NCI-H345 (cell line): ENCODE results near the gene ATP7B.

Experiments
- DNase-seq: peaks from one replicate; lab custom pipeline; 2025; lab: John Stamatoyannopoulos, UW

The ATP7B gene

GRCh38 chr13:51892657-51893056, 118.6 kb downstream of the ATP7B start:
- no peak for DNase-seq

DNA sequence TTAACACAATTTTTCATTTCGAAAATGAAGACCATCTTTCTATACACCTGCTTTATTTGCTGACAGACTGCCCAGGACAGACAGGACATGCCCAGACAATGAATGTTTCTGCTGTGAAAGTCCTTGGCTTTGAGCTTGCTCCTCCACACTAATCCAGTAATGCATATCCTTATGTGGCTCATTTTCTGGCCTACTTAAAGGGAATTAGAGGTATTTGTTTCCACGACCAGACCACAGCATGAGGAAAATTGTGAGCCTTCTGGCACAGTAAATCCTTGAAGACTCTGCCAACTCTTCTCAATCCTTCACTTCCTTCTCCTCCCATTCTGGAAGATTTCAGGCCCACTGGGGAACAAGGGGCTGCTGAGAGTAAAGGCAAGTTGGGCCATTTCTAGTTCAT, 123.8 kb downstream of the ATP7B start:
- no peak for DNase-seq

- DNase-seq: no peak
Measured at GRCh38 chr13:51885651-51886050, 125.6 kb downstream of the ATP7B start.

DNA sequence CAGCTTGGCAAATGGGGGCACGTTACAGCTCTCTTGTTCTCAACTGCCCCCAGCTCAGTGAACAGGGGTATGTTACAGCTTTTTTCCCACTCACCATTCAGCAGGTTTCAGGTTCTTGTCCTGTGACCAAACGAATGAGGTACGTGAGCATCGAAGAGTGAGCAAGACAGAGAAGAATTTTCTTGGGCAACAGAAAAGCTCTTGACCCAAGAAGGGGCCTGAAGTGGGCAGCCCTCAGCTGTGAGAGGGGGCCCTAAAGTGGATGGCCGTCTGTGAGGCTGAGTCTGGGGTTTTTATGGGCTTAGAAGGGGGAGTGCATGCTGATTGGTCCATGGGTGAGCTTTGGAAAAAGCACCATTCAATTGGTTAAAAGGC, 128.0 kb downstream of the ATP7B start:
- no peak for DNase-seq
